Keratinocyte (primary cell): ENCODE measurements around the gene SGCG.

Experiments used
- EZH2 ChIP-seq: IDR thresholded peaks from one replicate; pipeline ENCODE4 v1.6.1; 2012; ENCODE audit warnings: inconsistent platforms, mild to moderate bottlenecking, low read length, moderate library complexity
- TF ChIP-seq, protein P1 (sequence below), 3 experiments: IDR thresholded peaks in 1 of 3; conservative IDR thresholded peaks in 1 of 3; optimal IDR thresholded peaks in 1 of 3; 2 replicates in 2 of 3; 3 replicates in 1 of 3; pipeline versions ENCODE3 to v1.5.1; 2011; ENCODE audit warnings: low read length in 3 of 3, mild to moderate bottlenecking in 3 of 3, moderate library complexity in 2 of 3, control low read depth in 1 of 3, inconsistent platforms in 1 of 3; ENCODE audit not compliant: insufficient read depth in 2 of 3; ENCODE audit errors: extremely low read depth in 1 of 3

DNA sequence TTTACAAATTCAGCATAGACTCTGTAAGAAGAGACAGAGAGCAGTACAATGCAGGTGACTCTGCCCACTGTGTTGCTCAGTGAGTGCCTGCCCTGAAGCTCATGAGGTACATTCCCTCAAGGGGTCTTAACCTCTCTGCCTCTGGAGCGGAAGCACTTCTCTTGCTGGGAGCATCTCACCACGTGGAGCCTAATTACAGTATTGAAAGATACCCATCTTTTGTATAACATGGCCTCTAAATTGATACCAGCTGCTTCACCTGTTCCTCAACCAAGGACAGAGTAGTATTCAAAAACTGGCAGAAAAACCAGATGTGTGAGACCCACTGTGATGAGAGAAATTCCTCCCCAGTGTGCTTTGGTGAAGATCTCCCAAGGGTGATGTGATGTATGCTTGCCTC is 175.6 kb downstream of the SGCG start:
- TF ChIP-seq, protein P1, sequence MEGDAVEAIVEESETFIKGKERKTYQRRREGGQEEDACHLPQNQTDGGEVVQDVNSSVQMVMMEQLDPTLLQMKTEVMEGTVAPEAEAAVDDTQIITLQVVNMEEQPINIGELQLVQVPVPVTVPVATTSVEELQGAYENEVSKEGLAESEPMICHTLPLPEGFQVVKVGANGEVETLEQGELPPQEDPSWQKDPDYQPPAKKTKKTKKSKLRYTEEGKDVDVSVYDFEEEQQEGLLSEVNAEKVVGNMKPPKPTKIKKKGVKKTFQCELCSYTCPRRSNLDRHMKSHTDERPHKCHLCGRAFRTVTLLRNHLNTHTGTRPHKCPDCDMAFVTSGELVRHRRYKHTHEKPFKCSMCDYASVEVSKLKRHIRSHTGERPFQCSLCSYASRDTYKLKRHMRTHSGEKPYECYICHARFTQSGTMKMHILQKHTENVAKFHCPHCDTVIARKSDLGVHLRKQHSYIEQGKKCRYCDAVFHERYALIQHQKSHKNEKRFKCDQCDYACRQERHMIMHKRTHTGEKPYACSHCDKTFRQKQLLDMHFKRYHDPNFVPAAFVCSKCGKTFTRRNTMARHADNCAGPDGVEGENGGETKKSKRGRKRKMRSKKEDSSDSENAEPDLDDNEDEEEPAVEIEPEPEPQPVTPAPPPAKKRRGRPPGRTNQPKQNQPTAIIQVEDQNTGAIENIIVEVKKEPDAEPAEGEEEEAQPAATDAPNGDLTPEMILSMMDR (optimal IDR thresholded peaks at IDR 0.05 in 1 of 3, IDR thresholded peaks at IDR 0.05 in 1 of 3, conservative IDR thresholded peaks at IDR 0.05 in 1 of 3; ENCODE audit: extremely low read depth in 1 of 3, insufficient read depth in 2 of 3, low read length in 3 of 3): no peak
- no peak for TF ChIP-seq EZH2
